ENCODE results near the gene IL20RB. TPM values are rescaled to one million over a fixed set of nuclear protein-coding genes. Genes with fewer than 3 reads are reported as not detected.

Gene IL20RB
- total RNA-seq, 3 donors from 2014 or later: 0.60 to 1.7 (median 1.2) TPM

- ATAC-seq (no peak), DNase-seq (no peak)
- intact Hi-C loops (cut with DNase I, micrococcal nuclease): no loop called here
- TF ChIP-seq, protein P1, sequence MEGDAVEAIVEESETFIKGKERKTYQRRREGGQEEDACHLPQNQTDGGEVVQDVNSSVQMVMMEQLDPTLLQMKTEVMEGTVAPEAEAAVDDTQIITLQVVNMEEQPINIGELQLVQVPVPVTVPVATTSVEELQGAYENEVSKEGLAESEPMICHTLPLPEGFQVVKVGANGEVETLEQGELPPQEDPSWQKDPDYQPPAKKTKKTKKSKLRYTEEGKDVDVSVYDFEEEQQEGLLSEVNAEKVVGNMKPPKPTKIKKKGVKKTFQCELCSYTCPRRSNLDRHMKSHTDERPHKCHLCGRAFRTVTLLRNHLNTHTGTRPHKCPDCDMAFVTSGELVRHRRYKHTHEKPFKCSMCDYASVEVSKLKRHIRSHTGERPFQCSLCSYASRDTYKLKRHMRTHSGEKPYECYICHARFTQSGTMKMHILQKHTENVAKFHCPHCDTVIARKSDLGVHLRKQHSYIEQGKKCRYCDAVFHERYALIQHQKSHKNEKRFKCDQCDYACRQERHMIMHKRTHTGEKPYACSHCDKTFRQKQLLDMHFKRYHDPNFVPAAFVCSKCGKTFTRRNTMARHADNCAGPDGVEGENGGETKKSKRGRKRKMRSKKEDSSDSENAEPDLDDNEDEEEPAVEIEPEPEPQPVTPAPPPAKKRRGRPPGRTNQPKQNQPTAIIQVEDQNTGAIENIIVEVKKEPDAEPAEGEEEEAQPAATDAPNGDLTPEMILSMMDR (IDR thresholded peaks at IDR 0.05): no peak
- no peaks in the 10 kb centered on the region for H3K9me3 ChIP-seq
- H3K4me1 ChIP-seq (ENCODE audit: low read depth): peaks cover 2% of the 10 kb centered on the region
- no peaks in the 10 kb centered on the region for H3K36me3 ChIP-seq (ENCODE audit: low read depth)
- no peak overlapping the region for H3K4me3 ChIP-seq
These were observed 43.0 kb upstream of the IL20RB start for GRCh38 chr3:136914739-136915138.

DNA sequence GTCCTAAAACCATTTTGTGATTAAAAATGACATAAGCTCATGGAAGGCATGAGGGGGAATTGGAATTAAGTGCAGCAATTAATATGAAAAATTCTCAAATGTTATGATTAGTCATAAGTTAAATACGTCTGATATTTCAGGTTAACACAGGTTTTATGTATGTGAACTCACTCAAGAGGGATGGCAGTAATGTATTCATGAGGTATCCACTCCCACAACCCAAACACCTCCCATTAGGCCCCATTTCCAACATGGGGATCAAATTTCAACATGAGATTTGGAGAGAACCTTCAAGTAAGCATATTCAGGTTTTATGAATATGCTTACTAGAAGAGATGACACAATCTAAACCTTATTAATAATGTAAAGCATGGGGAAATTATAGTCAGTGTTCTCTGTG, 41.6 kb upstream of the IL20RB start:
- TF ChIP-seq, protein P1 (IDR thresholded peaks at IDR 0.05): no peak
- H3K4me3 ChIP-seq: no peak overlapping the region
- no peak for ATAC-seq

DNA sequence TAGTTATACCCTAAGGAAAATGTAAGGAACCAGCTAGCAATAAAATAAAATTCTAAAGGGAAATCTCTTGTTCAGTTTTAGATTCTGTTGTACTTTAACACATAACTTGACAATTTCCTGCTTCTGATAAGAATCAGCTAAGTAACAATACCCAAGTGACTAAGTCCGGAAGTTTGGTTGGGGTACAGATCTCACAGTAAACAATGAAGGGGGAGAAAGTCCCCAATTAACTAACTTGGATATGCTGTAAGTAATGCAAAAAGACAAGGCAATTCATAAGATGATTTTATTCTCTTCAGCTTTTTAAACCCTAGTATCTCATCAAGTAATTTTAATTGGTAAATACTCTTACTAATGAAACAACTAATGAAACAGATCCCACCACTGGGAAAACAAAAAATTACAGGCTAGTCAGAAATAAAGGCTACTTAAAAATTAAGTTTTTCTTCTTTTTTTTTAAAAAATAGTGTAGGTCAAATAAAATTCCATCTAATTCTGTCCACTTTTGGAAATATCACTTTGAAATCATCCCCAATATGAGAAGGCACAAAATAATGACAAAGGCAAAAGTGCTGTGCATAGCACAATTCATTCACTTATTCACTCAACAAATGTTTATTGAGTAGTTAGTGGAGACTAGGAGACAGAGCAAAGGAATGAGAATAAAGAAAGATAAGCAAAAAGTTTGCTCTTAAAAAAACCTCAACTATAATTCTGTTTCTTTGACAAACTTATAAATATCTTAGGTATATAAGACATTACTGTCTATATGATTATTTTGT, 37.8 kb upstream of the IL20RB start:
- no peaks in the 10 kb centered on the region for H3K9me3 ChIP-seq
- H3K36me3 ChIP-seq (ENCODE audit: low read depth): no peaks in the 10 kb centered on the region
- peaks cover 4% of the 10 kb centered on the region for H3K4me1 ChIP-seq (ENCODE audit: low read depth)
- intact Hi-C loops (cut with DNase I, micrococcal nuclease): no loop called here
- DNase-seq (no peak), ATAC-seq (peak; percentile 72)
- H3K4me3 ChIP-seq: no peak overlapping the region
- TF ChIP-seq, protein P1 (IDR thresholded peaks at IDR 0.05): no peak

More for the DNA sequence above, 41.6 kb upstream of the IL20RB start:
- DNase-seq: no peak
- intact Hi-C loops (cut with DNase I, micrococcal nuclease): no loop called here
- H3K4me1 ChIP-seq (ENCODE audit: low read depth): peaks cover 4% of the 10 kb centered on the region
- H3K9me3 ChIP-seq: no peaks in the 10 kb centered on the region
- no peaks in the 10 kb centered on the region for H3K36me3 ChIP-seq (ENCODE audit: low read depth)

DNA sequence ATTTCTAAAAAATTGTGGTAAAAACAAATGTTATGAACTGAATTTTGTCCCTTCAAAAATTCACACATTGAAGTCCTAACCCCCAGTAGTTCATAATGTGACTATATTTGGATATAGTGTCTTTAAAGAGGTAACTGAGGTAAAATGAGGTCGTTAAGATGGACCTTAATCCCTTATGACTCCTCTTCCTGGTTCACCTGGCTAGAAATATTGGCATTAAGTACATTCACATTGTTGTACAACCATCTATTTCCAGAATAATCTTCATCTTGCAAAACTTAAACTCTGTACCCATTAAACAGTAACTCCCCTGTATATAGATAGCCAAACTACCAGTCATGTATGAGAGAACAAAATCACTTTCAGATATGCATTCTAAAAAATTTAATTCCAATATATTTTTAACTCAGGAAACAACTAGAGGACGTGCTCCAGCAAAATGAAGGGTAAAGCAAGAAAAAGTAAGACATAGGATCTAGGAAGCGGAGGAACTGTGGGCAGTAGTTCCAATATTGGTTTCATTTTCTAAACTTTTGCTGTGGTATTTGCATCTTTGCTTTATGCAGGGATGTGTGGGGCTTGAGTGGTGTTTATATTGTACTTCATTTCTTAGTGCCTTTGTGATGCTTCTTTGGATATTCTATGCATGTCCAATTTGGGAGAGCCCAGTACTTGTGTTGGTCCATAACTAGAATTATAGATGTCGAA, 36.7 kb upstream of the IL20RB start:
- Histone ChIP-seq H3K4me1 (ENCODE audit: low read depth) (peaks cover 8% of the 10 kb centered on the region), H3K36me3 (ENCODE audit: low read depth) (no peaks in the 10 kb centered on the region), H3K4me3 (no peak overlapping the region), H3K9me3 (no peaks in the 10 kb centered on the region)
- TF ChIP-seq, protein P1 (IDR thresholded peaks at IDR 0.05): no peak
- intact Hi-C loops (cut with DNase I, micrococcal nuclease): no loop called here
- DNase-seq: no peak
- peak; percentile 34 for ATAC-seq

- Histone ChIP-seq H3K4me3 (no peak overlapping the region), H3K36me3 (ENCODE audit: low read depth) (no peaks in the 10 kb centered on the region), H3K9me3 (no peaks in the 10 kb centered on the region), H3K4me1 (ENCODE audit: low read depth) (peaks cover 10% of the 10 kb centered on the region)
- TF ChIP-seq, protein P1 (IDR thresholded peaks at IDR 0.05): no peak
- intact Hi-C loops (cut with DNase I, micrococcal nuclease): no loop called here
- no peak for ATAC-seq
- DNase-seq: no peak
These were observed 32.2 kb upstream of the IL20RB start for GRCh38 chr3:136925425-136926190.

Data from mucosa of descending colon (tissue), 3 donors.